ENCODE measurements around the gene PIP5K1B.

GRCh38 chr9:68919661-68920060 lies 214.6 kb downstream of the PIP5K1B start:
- no peak for TF ChIP-seq CTCF (conservative IDR thresholded peaks at IDR 0.05; ENCODE audit: low read depth in 2 of 2)
- no peak for TF ChIP-seq POLR2AphosphoS5 (IDR thresholded peaks at IDR 0.05; ENCODE audit: low read depth)
- no peak for TF ChIP-seq ETS1 (IDR thresholded peaks at IDR 0.05)
- TF ChIP-seq EZH2 (IDR thresholded peaks at IDR 0.05; ENCODE audit: low read depth, unreplicated experiment): no peak
- no peak for TF ChIP-seq CREB1 (CRISPR knock-in tag; IDR thresholded peaks at IDR 0.05; ENCODE audit: low read depth)
- no peak for TF ChIP-seq EZH2phosphoT487 (IDR thresholded peaks at IDR 0.05; ENCODE audit: unreplicated experiment)
- no peak for TF ChIP-seq REST (IDR thresholded peaks at IDR 0.05; ENCODE audit: unreplicated experiment)
- TF ChIP-seq JUNB (IDR thresholded peaks at IDR 0.05; ENCODE audit: unreplicated experiment): no peak
- TF ChIP-seq NANOG (IDR thresholded peaks at IDR 0.05; ENCODE audit: borderline replicate concordance): no peak
- no peak for TF ChIP-seq STAT1 (IDR thresholded peaks at IDR 0.05; ENCODE audit: unreplicated experiment)
- no peak for TF ChIP-seq ZNF114 (CRISPR knock-in tag; IDR thresholded peaks at IDR 0.05)

All from GM23338 (cell line).